Liver (tissue), 3 donors: ENCODE measurements around the gene MEF2A.

Experiments
- RAD21 ChIP-seq, 2 donors: IDR thresholded peaks; 2 replicates each; pipeline ENCODE4 v1.6.1; 2016; ENCODE audit warnings: antibody characterized with exemption in 2 of 2, mild to moderate bottlenecking in 2 of 2
- TF ChIP-seq, protein P1 (sequence below): fragments of 150-350 bp; IDR thresholded peaks from 2 replicates; pipeline ENCODE4 v1.5.1; 2017; ENCODE audit warnings: improper control_type of control experiment, low read depth, low read length; ENCODE audit not compliant: missing input control
- donor health status: healthy.
- donor health status: healthy.

DNA sequence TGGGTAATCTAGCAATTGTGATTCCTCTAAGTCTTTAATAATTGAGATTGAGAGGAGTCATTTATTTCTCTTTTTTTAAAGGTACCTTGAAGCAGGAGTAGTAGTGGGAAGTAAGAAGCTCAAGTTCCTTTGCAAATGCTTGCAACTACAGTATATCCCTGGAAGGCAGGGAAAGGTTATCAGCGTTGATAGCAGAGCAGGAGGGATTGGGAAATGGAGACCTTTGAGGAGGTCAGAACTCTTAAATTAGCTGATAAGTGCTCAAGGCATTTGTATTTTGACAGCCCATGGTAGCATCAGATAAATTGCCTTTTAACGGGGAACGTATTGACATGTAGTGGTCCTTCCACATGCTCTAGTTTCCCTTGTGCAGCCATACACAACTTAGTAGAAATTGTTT lies 47.7 kb downstream of the MEF2A start:
- no peak for TF ChIP-seq RAD21 (IDR thresholded peaks at IDR 0.05)
- TF ChIP-seq, protein P1, sequence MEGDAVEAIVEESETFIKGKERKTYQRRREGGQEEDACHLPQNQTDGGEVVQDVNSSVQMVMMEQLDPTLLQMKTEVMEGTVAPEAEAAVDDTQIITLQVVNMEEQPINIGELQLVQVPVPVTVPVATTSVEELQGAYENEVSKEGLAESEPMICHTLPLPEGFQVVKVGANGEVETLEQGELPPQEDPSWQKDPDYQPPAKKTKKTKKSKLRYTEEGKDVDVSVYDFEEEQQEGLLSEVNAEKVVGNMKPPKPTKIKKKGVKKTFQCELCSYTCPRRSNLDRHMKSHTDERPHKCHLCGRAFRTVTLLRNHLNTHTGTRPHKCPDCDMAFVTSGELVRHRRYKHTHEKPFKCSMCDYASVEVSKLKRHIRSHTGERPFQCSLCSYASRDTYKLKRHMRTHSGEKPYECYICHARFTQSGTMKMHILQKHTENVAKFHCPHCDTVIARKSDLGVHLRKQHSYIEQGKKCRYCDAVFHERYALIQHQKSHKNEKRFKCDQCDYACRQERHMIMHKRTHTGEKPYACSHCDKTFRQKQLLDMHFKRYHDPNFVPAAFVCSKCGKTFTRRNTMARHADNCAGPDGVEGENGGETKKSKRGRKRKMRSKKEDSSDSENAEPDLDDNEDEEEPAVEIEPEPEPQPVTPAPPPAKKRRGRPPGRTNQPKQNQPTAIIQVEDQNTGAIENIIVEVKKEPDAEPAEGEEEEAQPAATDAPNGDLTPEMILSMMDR = no peak
